DND-41 (cell line): ENCODE data around the gene CAVIN2.

Experiments used
- ATAC-seq: fragments of 200-7000 bp; cut with Tn5 transposase; 3 replicates; pipeline ENCODE4 v1.9.1; 2021; ENCODE audit warnings: low read depth; ENCODE audit not compliant: insufficient read depth
- DNase-seq: peaks from one replicate; pipeline ENCODE4 v3.0.0-alpha.2; 2020
- H2AFZ ChIP-seq: 2 replicates; pipeline ENCODE4 v1.6.0; 2012; ENCODE audit warnings: low read depth, low read length
- H3K27ac ChIP-seq: 2 replicates; pipeline ENCODE4 v1.5.1; 2012; ENCODE audit warnings: low read length, inconsistent platforms
- H3K27me3 ChIP-seq: fragments of 200-600 bp; sonication (generic); 2 replicates; pipeline ENCODE4 v1.6.0; 2012; ENCODE audit warnings: low read length, mild to moderate bottlenecking, inconsistent platforms; ENCODE audit not compliant: insufficient read depth, poor library complexity
- H3K36me3 ChIP-seq: 2 replicates; pipeline ENCODE4 v1.5.1; 2012; ENCODE audit warnings: low read length, inconsistent platforms; ENCODE audit not compliant: insufficient read depth
- H3K4me1 ChIP-seq: 2 replicates; pipeline ENCODE4 v1.5.1; 2012; ENCODE audit warnings: mild to moderate bottlenecking, low read length; ENCODE audit not compliant: insufficient read depth
- H3K4me2 ChIP-seq: 2 replicates; pipeline ENCODE4 v1.6.0; 2012; ENCODE audit warnings: mild to moderate bottlenecking, moderate library complexity, low read length, inconsistent platforms; ENCODE audit not compliant: insufficient read depth
- H3K4me3 ChIP-seq, 2 experiments: fragments of 200-600 bp in 1 of 2; shearing (Covaris generic) in 1 of 2; 2 replicates each; pipeline ENCODE4 v1.5.1; 2012 to 2016; ENCODE audit warnings: inconsistent platforms in 2 of 2, low read length in 2 of 2, mild to moderate bottlenecking in 2 of 2, low read depth in 1 of 2, moderate library complexity in 1 of 2
- H3K79me2 ChIP-seq: 2 replicates; pipeline ENCODE4 v1.6.0; 2012; ENCODE audit warnings: low read length, inconsistent platforms; ENCODE audit not compliant: insufficient read depth
- H3K9ac ChIP-seq: 2 replicates; pipeline ENCODE4 v1.6.0; 2012; ENCODE audit warnings: low read depth, mild to moderate bottlenecking, inconsistent platforms, low read length, moderate library complexity
- H3K9me3 ChIP-seq: 2 replicates; pipeline ENCODE4 v1.5.1; 2012; ENCODE audit warnings: low read length, moderate library complexity, mild to moderate bottlenecking, inconsistent platforms; ENCODE audit not compliant: insufficient read depth, severe bottlenecking
- H4K20me1 ChIP-seq: 2 replicates; pipeline ENCODE4 v1.6.0; 2012; ENCODE audit warnings: low read length; ENCODE audit not compliant: insufficient read depth
- EZH2 ChIP-seq: IDR thresholded peaks from 3 replicates; pipeline ENCODE4 v1.6.1; 2012; ENCODE audit warnings: borderline replicate concordance, low read depth, mild to moderate bottlenecking, moderate library complexity, low read length, inconsistent platforms; ENCODE audit not compliant: severe bottlenecking
- TF ChIP-seq, protein P1 (sequence below): IDR thresholded peaks from 2 replicates; pipeline ENCODE4 v1.5.1; 2012; ENCODE audit warnings: borderline replicate concordance, low read length, moderate library complexity, mild to moderate bottlenecking; ENCODE audit not compliant: poor library complexity, severe bottlenecking; ENCODE audit errors: extremely low read depth

Gene CAVIN2

GRCh38 chr2:191894681-191895147 is 47.8 kb upstream of the CAVIN2 start:
- TF ChIP-seq EZH2, result no peak
- TF ChIP-seq, protein P1, sequence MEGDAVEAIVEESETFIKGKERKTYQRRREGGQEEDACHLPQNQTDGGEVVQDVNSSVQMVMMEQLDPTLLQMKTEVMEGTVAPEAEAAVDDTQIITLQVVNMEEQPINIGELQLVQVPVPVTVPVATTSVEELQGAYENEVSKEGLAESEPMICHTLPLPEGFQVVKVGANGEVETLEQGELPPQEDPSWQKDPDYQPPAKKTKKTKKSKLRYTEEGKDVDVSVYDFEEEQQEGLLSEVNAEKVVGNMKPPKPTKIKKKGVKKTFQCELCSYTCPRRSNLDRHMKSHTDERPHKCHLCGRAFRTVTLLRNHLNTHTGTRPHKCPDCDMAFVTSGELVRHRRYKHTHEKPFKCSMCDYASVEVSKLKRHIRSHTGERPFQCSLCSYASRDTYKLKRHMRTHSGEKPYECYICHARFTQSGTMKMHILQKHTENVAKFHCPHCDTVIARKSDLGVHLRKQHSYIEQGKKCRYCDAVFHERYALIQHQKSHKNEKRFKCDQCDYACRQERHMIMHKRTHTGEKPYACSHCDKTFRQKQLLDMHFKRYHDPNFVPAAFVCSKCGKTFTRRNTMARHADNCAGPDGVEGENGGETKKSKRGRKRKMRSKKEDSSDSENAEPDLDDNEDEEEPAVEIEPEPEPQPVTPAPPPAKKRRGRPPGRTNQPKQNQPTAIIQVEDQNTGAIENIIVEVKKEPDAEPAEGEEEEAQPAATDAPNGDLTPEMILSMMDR, result no peak
- no peak overlapping the region for H3K4me3 ChIP-seq
- H3K27ac ChIP-seq, result no peak overlapping the region
- no peak overlapping the region for H3K4me2 ChIP-seq
- no peak overlapping the region for H2AFZ ChIP-seq
- no peaks in the 10 kb centered on the region for H3K79me2 ChIP-seq
- ATAC-seq (no peak), DNase-seq (no peak)
- no peaks in the 10 kb centered on the region for H3K36me3 ChIP-seq
- H3K27me3 ChIP-seq, result peaks cover 8% of the 10 kb centered on the region
- H3K9me3 ChIP-seq, result no peaks in the 10 kb centered on the region
- H3K9ac ChIP-seq, result no peak overlapping the region
- H4K20me1 ChIP-seq, result no peaks in the 10 kb centered on the region
- H3K4me1 ChIP-seq, result no peaks in the 10 kb centered on the region

DNA sequence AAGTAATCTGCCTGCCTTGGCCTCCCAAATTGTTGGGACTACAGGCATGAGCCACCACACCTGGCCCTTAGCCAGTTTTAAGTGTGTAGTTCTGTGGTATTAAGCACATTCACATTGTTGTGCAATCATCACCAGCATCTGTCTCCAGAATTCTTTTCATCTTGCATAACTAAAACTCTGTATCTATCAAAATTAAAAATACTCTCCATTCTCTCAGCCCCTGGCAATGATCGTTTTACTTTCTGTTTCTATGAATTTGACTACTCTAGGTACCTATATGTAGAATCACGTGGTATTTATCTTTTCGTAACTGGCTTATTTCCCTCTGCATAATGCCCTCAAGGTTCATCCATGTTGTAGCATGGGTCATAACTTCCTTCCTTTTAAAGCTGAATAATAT is 45.5 kb upstream of the CAVIN2 start:
- H3K9me3 ChIP-seq, result no peaks in the 10 kb centered on the region
- H3K9ac ChIP-seq, result no peak overlapping the region
- no peaks in the 10 kb centered on the region for H4K20me1 ChIP-seq
- H3K4me3 ChIP-seq, result no peak overlapping the region
- H3K4me2 ChIP-seq, result no peak overlapping the region
- H2AFZ ChIP-seq, result no peak overlapping the region
- TF ChIP-seq, protein P1, result no peak
- no peak for TF ChIP-seq EZH2
- no peaks in the 10 kb centered on the region for H3K79me2 ChIP-seq
- ATAC-seq (no peak; the same call in 2 of the 3 replicates), DNase-seq (no peak)
- no peaks in the 10 kb centered on the region for H3K4me1 ChIP-seq
- peaks cover 8% of the 10 kb centered on the region for H3K27me3 ChIP-seq
- no peaks in the 10 kb centered on the region for H3K36me3 ChIP-seq
- no peak overlapping the region for H3K27ac ChIP-seq

DNA sequence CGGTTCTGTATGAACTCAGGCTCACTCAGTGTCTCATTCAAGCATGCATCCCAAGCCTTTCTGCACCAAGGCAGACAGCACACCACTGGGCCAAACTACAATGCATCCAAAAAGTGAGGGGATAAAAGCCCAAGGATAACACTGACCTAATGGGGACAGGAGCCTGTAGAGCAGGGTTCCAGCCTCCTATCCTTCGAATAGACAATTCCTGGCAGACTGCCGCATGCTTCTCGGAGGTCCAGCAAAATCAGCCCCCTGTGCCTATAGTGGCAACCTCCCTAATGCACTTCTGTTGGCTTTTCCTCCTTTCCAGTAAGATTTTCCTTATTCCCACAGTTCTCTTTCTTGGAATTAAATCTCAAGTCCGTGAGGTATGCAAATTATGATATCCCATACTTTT is 44.8 kb upstream of the CAVIN2 start:
- DNase-seq, result no peak
- Histone ChIP-seq H3K79me2 (no peaks in the 10 kb centered on the region), H4K20me1 (no peaks in the 10 kb centered on the region), H3K9me3 (no peaks in the 10 kb centered on the region), H3K36me3 (no peaks in the 10 kb centered on the region), H3K27me3 (peaks cover 8% of the 10 kb centered on the region), H2AFZ (no peak overlapping the region), H3K4me3 (no peak overlapping the region), H3K27ac (no peak overlapping the region), H3K4me2 (no peak overlapping the region), H3K4me1 (no peaks in the 10 kb centered on the region), H3K9ac (no peak overlapping the region)
- TF ChIP-seq, protein P1, result no peak
- TF ChIP-seq EZH2, result no peak
- ATAC-seq, result no peak

- H3K27ac ChIP-seq, result no peak overlapping the region
Measured at GRCh38 chr2:191889931-191890330, 43.0 kb upstream of the CAVIN2 start.

More at GRCh38 chr2:191889931-191890330, 43.0 kb upstream of the CAVIN2 start:
- Histone ChIP-seq H3K4me1 (no peaks in the 10 kb centered on the region), H3K4me3 (no peak overlapping the region), H2AFZ (no peak overlapping the region), H3K9ac (no peak overlapping the region), H4K20me1 (no peaks in the 10 kb centered on the region), H3K9me3 (no peaks in the 10 kb centered on the region), H3K4me2 (no peak overlapping the region), H3K36me3 (no peaks in the 10 kb centered on the region), H3K27me3 (peaks cover 5% of the 10 kb centered on the region), H3K79me2 (no peaks in the 10 kb centered on the region)
- no peak for DNase-seq
- TF ChIP-seq, protein P1, result no peak
- TF ChIP-seq EZH2, result no peak
- no peak for ATAC-seq
